Measurements from ENCODE around the gene MAST4.

MAST4 gene

GRCh38 chr5:67214036-67214435 is 617.8 kb downstream of the MAST4 start:
- no peak for DNase-seq (ENCODE audit: low spot score)

GRCh38 chr5:67214707-67215447 is 618.7 kb downstream of the MAST4 start:
- no peak for DNase-seq (ENCODE audit: low spot score)

DNA sequence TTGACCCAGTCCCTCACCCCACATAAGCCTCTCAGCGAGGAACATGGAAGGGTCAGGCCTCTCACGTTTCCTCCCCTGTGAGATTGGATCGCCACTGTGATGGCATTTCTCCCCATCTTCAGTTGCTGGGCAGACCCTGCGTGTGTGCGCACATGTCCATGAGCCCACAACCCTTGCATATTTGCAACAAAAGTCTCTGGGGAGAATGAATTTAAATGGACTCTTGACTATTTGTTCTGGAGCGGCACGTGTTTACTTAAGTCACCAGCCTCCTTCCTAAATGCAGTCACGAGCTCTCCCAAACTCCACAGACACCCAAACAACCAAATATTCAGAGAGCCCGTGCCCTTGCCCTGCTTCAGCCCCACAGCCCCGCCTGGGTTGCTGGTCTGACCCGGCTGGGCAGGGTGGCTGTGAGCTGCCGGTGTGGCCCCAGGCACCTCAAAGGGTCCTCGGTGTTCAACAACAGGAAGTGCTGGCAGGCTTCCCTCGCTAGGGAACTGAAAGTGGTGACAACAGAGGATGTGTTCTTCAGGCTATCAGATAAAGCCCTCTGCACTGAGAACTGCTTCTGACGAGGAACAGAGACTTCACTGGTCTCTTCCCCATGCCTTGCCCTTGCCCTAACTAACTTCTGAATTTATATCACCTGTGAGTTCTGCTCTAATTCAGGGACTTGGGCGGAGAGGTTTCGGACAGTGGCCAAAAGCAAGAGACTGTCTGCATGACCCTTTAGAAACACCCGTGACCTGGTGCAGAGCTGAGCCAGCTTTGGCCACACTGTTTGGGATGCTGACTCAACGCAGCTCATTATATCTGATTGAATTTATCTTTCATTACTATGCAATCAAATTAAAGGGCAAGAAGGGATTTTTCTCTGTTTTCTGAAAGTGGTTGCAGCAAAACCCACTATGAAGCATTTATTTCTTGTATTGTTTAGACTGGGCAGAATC is 619.6 kb downstream of the MAST4 start:
- peak; percentile 80 for DNase-seq (ENCODE audit: low spot score)

GRCh38 chr5:67216564-67216963 is 620.4 kb downstream of the MAST4 start:
- no peak for DNase-seq (ENCODE audit: low spot score)

Data from pons (tissue), 1 donor.